GM21515 (cell line): ENCODE measurements around the gene BBS9.
"Not testable (repeated sequence)": the region's sequence is repeated elsewhere in the genome, so short reads cannot be mapped to it uniquely, and the experiment has no call there.

Source experiments
- ATAC-seq: cut with Tn5 transposase; IDR thresholded peaks from one replicate; pipeline ENCODE4 v1.9.1; 2021; ENCODE audit not compliant: unreplicated experiment

Gene BBS9

DNA sequence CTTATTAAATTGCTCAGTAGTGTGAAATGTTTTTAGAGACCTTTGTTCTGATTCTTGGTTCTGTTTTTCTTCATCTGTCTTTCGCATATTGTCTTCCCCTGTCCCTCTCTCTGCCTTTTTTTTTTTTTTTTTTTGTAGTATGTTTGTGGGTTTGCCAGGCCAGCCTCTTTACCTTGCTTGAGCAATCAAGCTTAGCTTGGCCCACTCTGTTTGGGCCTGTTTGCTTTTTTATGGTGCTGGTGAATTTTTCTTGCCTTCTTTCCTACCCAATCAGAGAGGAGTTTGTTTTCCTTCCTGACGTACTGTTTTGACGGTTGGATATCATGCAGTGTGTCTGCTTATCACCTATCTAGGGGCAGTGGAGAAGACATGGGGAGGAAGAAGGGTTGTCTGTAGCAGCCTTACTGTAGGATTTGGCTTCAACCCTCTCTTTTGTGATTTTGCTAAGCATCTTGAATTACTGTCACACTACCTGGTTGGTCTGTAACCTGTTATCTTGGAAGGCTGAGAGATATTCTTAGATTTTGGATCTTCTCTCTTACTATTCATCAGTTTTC, 64.0 kb downstream of the BBS9 start:
- no peak for ATAC-seq

GRCh38 chr7:33195264-33195663, 65.9 kb downstream of the BBS9 start:
- no peak for ATAC-seq

DNA sequence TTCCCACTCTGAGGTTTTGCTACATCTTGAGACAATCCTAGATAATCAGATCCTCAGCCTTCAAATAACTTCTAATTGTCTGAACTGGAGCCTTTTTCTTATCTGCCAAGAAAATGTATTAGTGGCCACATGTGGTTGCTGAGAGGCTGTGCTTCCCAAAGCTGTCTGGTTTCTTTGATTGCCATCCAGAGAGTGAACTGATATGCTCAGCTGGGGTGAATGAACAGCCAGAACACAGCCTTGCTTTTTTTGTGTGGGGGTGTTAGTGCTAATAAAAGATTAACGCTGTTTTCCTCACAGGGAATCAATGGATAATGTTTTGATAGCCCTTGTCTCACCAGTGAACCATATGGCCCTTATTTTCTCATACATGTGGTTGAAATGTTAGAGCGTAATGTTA, 66.9 kb downstream of the BBS9 start:
- no peak for ATAC-seq

DNA sequence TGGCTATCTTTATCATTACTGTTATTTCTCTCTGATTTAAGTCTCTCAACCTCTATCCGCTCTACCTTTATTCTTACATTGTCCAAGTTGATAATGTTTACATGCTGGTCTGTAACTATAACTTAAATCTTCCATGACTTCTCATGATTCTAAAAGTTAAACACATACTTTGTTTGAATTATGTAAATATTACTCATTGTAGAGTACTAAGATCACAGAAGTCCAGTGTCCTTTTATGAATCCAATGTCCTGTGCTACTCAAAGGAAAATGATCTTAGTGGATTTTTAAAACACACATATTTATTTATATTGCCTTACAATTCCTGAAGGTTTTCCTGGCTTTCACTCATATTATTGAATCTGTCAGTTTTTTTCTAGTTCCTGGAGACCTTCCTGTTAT, 70.9 kb downstream of the BBS9 start:
- no peak for ATAC-seq

DNA sequence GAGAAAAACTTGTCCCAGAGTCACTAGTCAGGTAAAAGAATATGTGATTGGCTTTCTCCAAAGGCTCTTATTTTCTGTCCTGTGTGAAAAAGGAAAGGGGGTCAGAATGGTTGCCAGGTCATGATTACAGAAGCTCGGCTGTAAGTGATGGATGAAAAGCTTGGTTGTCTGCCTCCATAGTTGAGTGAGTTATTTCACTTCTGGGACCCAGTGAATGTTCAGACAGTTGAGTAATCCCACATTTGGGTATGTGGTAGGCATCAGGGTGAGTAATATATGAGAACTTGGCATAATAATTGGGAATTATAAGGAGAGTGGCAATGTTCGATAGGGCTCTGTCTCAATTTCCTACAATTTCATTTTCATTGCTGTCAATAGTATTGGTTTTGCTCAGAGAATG, 72.5 kb downstream of the BBS9 start:
- ATAC-seq: no peak

- ATAC-seq: no peak
Measured at GRCh38 chr7:33210958-33211357, 81.6 kb downstream of the BBS9 start.

DNA sequence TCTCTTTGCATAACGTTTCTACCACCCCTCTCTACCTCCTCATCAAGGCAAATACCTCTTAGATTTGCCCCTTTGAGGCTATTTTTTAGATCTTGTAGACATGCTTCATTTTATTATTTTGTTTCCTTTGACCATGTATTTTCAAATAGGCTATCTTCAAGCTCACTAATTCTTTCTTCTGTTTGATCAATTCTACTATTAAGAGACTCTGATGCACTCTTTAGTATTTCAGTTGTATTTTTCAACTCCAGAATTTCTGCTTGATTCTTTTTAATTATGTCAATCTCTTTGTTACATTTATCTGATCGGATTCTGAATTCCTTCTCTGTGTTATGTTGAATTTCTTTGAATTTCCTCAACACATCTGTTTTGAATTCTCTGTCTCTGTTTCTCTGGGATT, 82.8 kb downstream of the BBS9 start:
- ATAC-seq: no peak

DNA sequence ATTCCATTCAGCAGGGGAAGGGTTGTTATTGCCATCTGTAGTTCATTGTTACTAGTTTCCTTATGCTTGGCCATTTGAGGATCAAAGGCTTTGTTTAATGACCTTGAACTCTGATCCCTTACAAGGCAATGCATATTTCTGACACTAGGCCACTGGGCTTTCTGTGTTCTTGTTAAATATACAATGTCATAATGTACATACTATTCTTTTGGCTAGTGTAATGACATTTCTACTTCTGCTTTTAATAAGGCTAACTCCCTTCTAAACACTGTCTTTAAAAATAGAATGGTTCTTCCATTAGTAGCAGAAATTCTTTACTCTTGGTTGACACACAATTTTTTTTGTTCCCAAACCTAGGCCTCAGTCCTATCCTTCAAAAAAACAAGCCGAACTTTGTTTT, 86.6 kb downstream of the BBS9 start:
- ATAC-seq: no peak

DNA sequence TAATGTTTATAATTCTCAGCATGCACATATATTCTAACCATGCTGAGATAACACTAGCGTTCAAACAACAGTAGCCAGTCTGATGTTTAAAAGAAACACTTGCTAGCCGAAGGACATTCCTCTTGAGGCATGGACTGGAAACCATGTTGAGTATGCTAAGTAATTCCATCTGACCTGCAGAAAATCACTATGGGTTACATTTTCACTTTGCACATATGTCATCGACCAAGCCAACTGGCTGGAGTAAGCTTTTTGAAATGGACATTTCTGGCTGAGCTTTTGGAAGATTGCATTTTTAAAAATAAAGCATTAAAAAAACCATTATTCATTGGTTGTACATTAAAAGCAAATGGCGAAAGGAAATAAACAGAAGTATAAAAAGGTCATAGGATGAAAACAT, 88.2 kb downstream of the BBS9 start:
- no peak for ATAC-seq

- not testable (repeated sequence) for ATAC-seq
Measured at GRCh38 chr7:33218841-33219535, 89.6 kb downstream of the BBS9 start.

GRCh38 chr7:33220231-33220630, 90.9 kb downstream of the BBS9 start:
- no peak for ATAC-seq

GRCh38 chr7:33221390-33221789, 92.0 kb downstream of the BBS9 start:
- ATAC-seq: no peak

GRCh38 chr7:33232632-33233145, 103.3 kb downstream of the BBS9 start:
- no peak for ATAC-seq

DNA sequence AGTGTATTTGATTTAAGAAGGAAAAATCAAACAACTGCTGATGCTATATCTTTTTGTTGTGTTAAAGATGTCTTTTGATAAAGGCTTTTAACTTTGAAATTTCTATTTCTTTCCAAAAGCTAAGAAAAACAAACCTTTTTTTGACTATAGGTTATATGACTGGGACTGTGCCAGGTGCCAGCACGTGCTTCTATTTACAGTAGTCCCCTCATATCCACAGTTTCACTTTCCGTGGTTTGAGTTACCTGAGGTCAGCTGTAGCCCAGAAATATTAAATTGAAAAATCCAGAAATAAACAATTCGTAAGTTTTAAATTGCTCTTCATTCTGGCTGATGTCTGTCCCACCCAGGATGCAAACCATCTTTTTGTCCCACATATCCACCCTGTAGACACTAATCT, 104.3 kb downstream of the BBS9 start:
- ATAC-seq: no peak

DNA sequence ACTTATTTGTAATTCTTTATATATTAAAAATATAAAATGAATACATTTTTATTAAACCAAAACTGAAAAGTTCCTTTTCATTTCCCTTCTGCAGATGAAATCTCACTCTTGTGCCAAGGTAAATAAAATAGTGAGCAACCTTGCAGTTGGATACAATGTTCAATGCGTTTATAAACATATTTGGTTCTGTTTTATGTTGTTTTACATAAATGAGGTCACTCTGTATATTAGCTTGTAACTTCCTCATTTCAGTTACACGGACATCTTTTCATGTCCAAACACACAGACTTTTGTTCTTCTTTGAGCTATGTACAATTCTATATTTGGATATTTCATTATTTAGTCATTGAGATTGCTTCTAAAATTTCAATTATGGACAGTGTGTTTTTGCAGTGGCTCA, 107.7 kb downstream of the BBS9 start:
- no peak for ATAC-seq

DNA sequence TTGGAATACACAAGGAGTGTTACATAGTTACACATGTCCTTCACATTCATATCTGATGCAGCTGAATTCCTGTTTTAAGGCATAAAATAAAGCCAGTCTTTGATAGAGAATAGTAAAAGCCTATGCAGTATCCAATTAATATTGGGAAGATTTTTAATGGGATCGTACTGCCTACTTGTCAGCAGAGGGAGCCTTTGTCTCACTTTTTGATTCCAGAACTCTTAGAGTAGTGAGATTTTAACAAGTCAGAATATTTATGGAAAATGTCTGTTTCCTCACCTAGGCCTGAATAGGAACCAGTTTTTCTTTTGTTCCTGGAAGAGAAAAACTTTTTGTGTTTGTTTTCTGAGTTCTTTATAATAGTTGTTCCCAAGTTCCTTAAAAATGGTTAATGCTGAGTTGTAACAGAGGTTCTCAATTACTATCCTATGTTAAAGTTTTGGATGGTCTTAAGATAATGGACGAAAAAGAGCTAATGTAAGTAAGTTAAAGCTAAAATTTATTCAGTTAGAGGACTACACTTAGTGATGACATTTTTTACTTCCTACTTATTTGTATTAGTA, 114.0 kb downstream of the BBS9 start:
- ATAC-seq: no peak

GRCh38 chr7:33248671-33249070, 119.3 kb downstream of the BBS9 start:
- ATAC-seq: no peak

DNA sequence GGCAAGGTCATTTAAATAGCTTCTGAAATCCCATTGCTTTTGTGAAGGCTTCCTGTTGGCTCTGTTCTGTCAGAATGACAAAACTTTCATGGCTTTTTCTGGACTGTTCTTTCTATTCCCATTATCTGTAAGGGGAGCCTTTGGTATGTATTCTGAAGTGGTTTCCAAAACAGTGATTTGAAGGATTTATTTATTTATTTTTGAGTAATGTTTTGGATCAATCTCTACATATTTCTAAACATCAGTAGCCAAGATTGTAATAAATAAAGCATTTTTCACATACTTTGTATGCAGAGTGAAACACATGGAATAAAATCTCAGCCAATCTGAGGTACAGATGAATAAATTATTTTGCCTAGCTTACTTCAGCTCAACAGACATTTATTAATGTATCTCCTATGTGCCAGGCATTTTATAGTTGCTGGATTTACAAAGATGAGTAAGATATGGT, 121.1 kb downstream of the BBS9 start:
- ATAC-seq: no peak

DNA sequence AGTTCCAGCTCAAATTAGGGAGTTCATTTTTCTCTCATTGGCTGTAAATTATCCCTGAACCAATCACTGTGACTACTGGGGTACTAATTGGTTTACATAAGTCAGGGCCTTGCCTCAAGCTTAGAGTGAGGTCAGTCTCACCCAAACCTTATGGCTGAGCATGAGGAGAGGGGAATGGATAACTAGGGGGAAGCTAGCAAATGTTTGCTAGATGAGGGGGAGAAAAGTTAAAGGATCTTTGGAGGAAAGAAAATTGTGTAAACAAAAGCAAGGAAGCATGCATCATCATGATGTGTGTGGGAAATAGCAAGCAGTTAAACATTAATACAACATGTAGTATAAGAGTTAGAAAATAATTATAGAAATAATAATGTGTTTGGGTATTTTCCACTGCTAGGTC, 121.9 kb downstream of the BBS9 start:
- no peak for ATAC-seq

DNA sequence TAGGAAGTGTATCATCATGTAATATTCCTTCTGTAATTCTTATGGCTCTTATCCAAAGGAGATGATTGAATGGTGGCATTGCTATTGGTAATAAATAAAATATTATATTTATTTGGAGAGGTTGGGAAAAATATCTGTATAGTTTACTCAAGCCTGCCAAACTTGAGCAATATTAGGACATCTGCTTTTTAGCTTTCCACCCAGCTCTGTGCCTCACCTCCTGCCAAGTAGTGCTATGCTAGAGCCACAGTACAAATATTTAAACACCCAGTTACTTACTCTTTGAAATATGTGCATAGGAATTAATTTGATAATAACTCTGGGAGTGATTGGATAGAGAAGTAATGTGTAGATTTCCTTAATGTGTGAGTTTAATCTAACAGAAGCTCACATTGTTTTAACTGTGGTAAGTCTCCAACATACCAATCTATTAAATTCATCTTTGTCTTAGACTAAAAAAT, 129.2 kb downstream of the BBS9 start:
- no peak for ATAC-seq

- ATAC-seq: peak; percentile 77
Measured at GRCh38 chr7:33261585-33261984, 132.2 kb downstream of the BBS9 start.

DNA sequence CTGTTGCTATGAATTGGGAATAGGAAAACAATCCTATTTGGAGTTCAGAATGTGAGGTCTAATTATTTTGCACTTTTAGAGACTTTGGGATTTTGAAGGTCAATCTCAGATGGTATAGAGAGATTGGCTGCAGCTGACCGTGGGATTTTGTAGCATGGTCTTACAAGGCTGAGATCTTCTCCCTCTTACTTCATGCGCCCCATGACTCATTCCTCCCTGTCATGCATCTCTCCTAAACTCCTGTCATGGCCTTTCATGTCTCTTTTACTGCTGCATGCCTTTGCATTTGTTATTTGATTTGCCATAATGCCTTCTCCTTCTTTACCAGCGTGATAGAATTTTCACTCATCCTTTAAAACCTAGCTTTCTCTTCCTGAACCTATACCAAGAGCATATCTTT, 133.1 kb downstream of the BBS9 start:
- no peak for ATAC-seq
